A549 (cell line): Measurements from ENCODE around the gene C14orf119. TPM values are rescaled to one million over a fixed set of nuclear protein-coding genes. Genes with fewer than 3 reads are reported as not detected.

Source experiments
- ATAC-seq, 2 experiments: fragments of 200-7000 bp in 1 of 2; fragments of >200 bp in 1 of 2; cut with Nextera tagmentation in 1 of 2; cut with Tn5 transposase in 1 of 2; 3 replicates each; pipeline versions ENCODE4 v1.8.0 to v1.9.1; 2018 to 2020; ENCODE audit warnings: mild to moderate bottlenecking in 1 of 2, moderate library complexity in 1 of 2
- CTCF ChIA-PET: fragments of 300-600 bp; sonication (Branson Sonifier 250); formaldehyde crosslinking; extraction: SDS; loops from one replicate; lab custom pipeline; 2021; ENCODE audit warnings: antibody characterized with exemption, inconsistent platforms; lab: Yijun Ruan, JAX
- POLR2A ChIA-PET: fragments of 350-600 bp; formaldehyde crosslinking; extraction: SDS; loops from one replicate; lab custom pipeline; 2021; ENCODE audit warnings: antibody characterized with exemption, inconsistent platforms; lab: Yijun Ruan, JAX
- DNase-seq, 2 experiments: peaks; one replicate each; pipeline versions ENCODE4 v3.0.0 to v3.0.0-alpha.2; 2011 to 2016; ENCODE audit warnings: low read depth in 1 of 2, low spot score in 1 of 2
- FAIRE-seq: peaks from 2 replicates; lab custom pipeline; 2011; peaks lifted over from hg19 to GRCh38; lab: Jason Lieb, UNC
- H3K27ac ChIP-seq, 2 experiments: fragments of >200 bp; sonication (Bioruptor Twin); formaldehyde crosslinking; 3 replicates each; pipeline ENCODE4 v1.5.1; 2016 to 2017
- H3K4me1 ChIP-seq: fragments of >200 bp; sonication (Bioruptor Twin); formaldehyde crosslinking; 3 replicates; pipeline ENCODE4 v1.6.1; 2016
- H3K4me2 ChIP-seq: fragments of >200 bp; sonication (Bioruptor Twin); formaldehyde crosslinking; 3 replicates; pipeline ENCODE4 v1.6.1; 2016
- H3K4me3 ChIP-seq: fragments of >200 bp; sonication (Bioruptor Twin); formaldehyde crosslinking; 3 replicates; pipeline ENCODE4 v1.5.1; 2016
- H3K9me3 ChIP-seq: fragments of >200 bp; sonication (Bioruptor Twin); formaldehyde crosslinking; 3 replicates; pipeline ENCODE4 v1.6.1; 2016
- BCL3 ChIP-seq: fragments of >200 bp; sonication (Bioruptor Twin); formaldehyde crosslinking; IDR thresholded peaks from 3 replicates; pipeline ENCODE4 v1.6.1; 2016
- BHLHE40 ChIP-seq: IDR thresholded peaks from 2 replicates; pipeline ENCODE4 v1.6.1; 2012; ENCODE audit warnings: low read depth, low read length, inconsistent platforms
- CEBPB ChIP-seq, 2 experiments: fragments of >200 bp in 1 of 2; sonication (Bioruptor Twin) in 1 of 2; formaldehyde crosslinking in 1 of 2; IDR thresholded peaks; 2 replicates each; pipeline ENCODE4 v1.6.1; 2012 to 2016
- EP300 ChIP-seq, 2 experiments: fragments of >200 bp; sonication (Bioruptor Twin); formaldehyde crosslinking; IDR thresholded peaks; 2 replicates in 1 of 2; 3 replicates in 1 of 2; pipeline ENCODE4 v1.6.1; 2016 to 2017
- FOSB ChIP-seq: fragments of 250-450 bp; sonication (Bioruptor Pico); IDR thresholded peaks from 2 replicates; pipeline ENCODE4 v1.5.0; 2020; ENCODE audit warnings: mild to moderate bottlenecking, moderate library complexity
- GATA3 ChIP-seq: IDR thresholded peaks from 2 replicates; pipeline ENCODE4 v1.6.1; 2012; ENCODE audit warnings: borderline replicate concordance
- HEYL ChIP-seq: fragments of 250-450 bp; sonication (Bioruptor Pico); IDR thresholded peaks from 2 replicates; pipeline ENCODE4 v1.8.0; 2021; ENCODE audit warnings: mild to moderate bottlenecking, moderate library complexity
- HOXA7 ChIP-seq: fragments of 250-450 bp; sonication (Bioruptor Pico); IDR thresholded peaks from 2 replicates; pipeline ENCODE4 v1.5.0; 2020; ENCODE audit warnings: mild to moderate bottlenecking, moderate library complexity
- HOXB13 ChIP-seq: fragments of 250-450 bp; sonication (Bioruptor Pico); IDR thresholded peaks from 2 replicates; pipeline ENCODE4 v1.5.0; 2020; ENCODE audit warnings: low read depth, mild to moderate bottlenecking, moderate library complexity
- JUNB ChIP-seq: fragments of >200 bp; sonication (Bioruptor Twin); formaldehyde crosslinking; IDR thresholded peaks from 2 replicates; pipeline ENCODE4 v1.6.1; 2016
- MAZ ChIP-seq: fragments of 150-350 bp; IDR thresholded peaks from 2 replicates; pipeline ENCODE4 v1.6.1; 2014; ENCODE audit warnings: antibody characterized with exemption, low read depth, low read length, borderline replicate concordance
- NFE2L2 ChIP-seq: fragments of 150-350 bp; conservative IDR thresholded peaks from 2 replicates; pipeline ENCODE4 v1.6.1; 2014; ENCODE audit warnings: low read length
- PHF8 ChIP-seq: fragments of 200-600 bp; sonication (generic); IDR thresholded peaks from 2 replicates; pipeline ENCODE4 v1.6.1; 2016; ENCODE audit warnings: low read depth, mild to moderate bottlenecking, antibody characterized with exemption, moderate library complexity, borderline replicate concordance
- POLR2A ChIP-seq: IDR thresholded peaks from 2 replicates; pipeline ENCODE4 v1.6.1; 2012; ENCODE audit warnings: mild to moderate bottlenecking, low read length
- POLR2AphosphoS2 ChIP-seq: conservative IDR thresholded peaks from 2 replicates; pipeline ENCODE4 v1.6.1; 2012; ENCODE audit warnings: low read length, improper control_type of control experiment, inconsistent platforms
- RARB ChIP-seq: fragments of 250-450 bp; sonication (Bioruptor Pico); IDR thresholded peaks from 2 replicates; pipeline ENCODE4 v1.8.0; 2021; ENCODE audit warnings: mild to moderate bottlenecking, moderate library complexity
- RCOR1 ChIP-seq: fragments of 150-350 bp; IDR thresholded peaks from 2 replicates; pipeline ENCODE4 v1.6.1; 2014; ENCODE audit warnings: antibody characterized with exemption, low read length, low read depth
- REST ChIP-seq: fragments of 200-600 bp; sonication (generic); IDR thresholded peaks from 2 replicates; pipeline ENCODE4 v1.6.1; 2016; ENCODE audit warnings: antibody characterized with exemption, mild to moderate bottlenecking, moderate library complexity
- RNF2 ChIP-seq: fragments of 200-600 bp; sonication (generic); IDR thresholded peaks from 2 replicates; pipeline ENCODE4 v1.6.1; 2016; ENCODE audit warnings: low read depth, mild to moderate bottlenecking, antibody characterized with exemption, moderate library complexity, borderline replicate concordance
- USF2 ChIP-seq: fragments of 450-650 bp; IDR thresholded peaks from 2 replicates; pipeline ENCODE4 v1.6.1; 2014; ENCODE audit warnings: antibody characterized with exemption
- ZC3H11A ChIP-seq: fragments of 450-650 bp; IDR thresholded peaks from 2 replicates; pipeline ENCODE4 v1.6.1; 2014; ENCODE audit warnings: antibody characterized with exemption, mild to moderate bottlenecking
- ZFP36 ChIP-seq: fragments of 450-650 bp; IDR thresholded peaks from 2 replicates; pipeline ENCODE4 v1.6.1; 2014; ENCODE audit warnings: borderline replicate concordance; ENCODE audit not compliant: partially characterized antibody
- ZNF302 ChIP-seq: fragments of 250-450 bp; sonication (Bioruptor Pico); IDR thresholded peaks from 2 replicates; pipeline ENCODE4 v1.9.0; 2021; ENCODE audit warnings: inconsistent platforms, mild to moderate bottlenecking, moderate library complexity
- ZSCAN20 ChIP-seq: fragments of 250-450 bp; sonication (Bioruptor Pico); IDR thresholded peaks from 2 replicates; pipeline ENCODE4 v1.8.0; 2022; ENCODE audit warnings: mild to moderate bottlenecking, moderate library complexity
- WGBS: methylation state at CpG from one replicate; pipeline ENCODE4 v1.1.6; 2017; ENCODE audit errors: missing lambda C conversion rate; 5-methylcytosine and 5-hydroxymethylcytosine counted together
- polyA plus RNA-seq, 4 experiments: library from polyadenylated mRNA; depleted of rRNA in 3 of 4; stranded (reverse); fragments of >200 nt; fragmentation: RNase III in 1 of 4; extraction: RNeasy Plus Mini Kit Qiagen cat#74134 plus additional on column Dnase treatment in 1 of 4; gene quantifications; 2 replicates in 3 of 4; 3 replicates in 1 of 4; pipeline ENCODE4 v1.2.3, GENCODE V29; 2011 to 2017
- TF ChIP-seq, protein P1 (sequence below): fragments of 250-450 bp; sonication (Bioruptor Pico); IDR thresholded peaks from 2 replicates; pipeline ENCODE4 v1.5.0; 2020; ENCODE audit warnings: low read depth, mild to moderate bottlenecking, moderate library complexity

The C14orf119 gene
- polyA plus RNA-seq, 2 of the 4 experiments (the other 2 are of a cell fraction) = 82.5 to 102 TPM

DNA sequence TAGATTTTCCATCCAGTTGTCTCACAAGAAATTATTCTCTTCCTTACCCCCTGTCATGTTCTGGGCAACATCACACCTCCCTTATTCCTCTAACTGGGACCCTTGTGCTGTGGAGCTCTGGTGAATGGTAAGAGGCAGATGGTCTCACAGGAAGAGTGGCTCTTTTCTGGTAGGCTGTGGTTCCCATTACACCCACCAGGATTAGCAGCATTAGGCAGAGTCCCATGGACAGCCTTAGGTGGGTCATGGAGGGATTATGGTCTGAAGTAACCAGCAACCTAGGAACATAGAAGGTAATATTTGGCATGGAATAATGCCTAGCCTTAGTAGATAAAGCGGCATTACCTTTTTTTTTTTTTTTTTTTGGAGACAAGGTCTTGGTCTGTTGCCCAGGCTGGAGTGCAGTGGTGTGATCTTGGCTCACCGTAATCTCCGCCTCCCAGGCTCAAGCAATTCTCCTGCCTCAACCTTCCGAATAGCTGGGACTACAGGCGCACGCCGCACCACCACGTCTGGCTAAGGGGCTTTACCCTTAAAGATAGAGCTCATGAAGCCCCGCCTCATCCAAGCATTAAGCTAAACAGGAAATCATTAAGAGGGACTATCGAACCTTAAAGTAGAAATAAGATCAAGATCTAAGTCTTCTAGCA is 4.0 kb downstream of the C14orf119 start:
- POLR2A ChIA-PET = no interaction called here
- CTCF ChIA-PET = interaction anchor here (0.6 to 8.3 kb wide), 9 partner anchors 10 to 113 kb away, joined by 3 to 56 read pairs (median 4); no protein-coding TSS in a partner anchor
- WGBS = 94% methylated on average over 10 of the region's 10 CpGs
- H3K4me1 ChIP-seq = peaks cover 7% of the 10 kb centered on the region
- no peak overlapping the region for H3K4me2 ChIP-seq
- DNase-seq (no peak), ATAC-seq (no peak), FAIRE-seq (no peak)
- no peak overlapping the region for H3K4me3 ChIP-seq
- H3K27ac ChIP-seq = no peak overlapping the region
- TF ChIP-seq POLR2AphosphoS2 (no peak), PHF8 (no peak), BCL3 (no peak), GATA3 (no peak), BHLHE40 (no peak), REST (no peak), POLR2A (no peak), ZC3H11A (no peak), ZSCAN20 (no peak), RCOR1 (no peak), ZNF302 (CRISPR knock-in tag) (no peak), MAZ (no peak), CEBPB (IDR thresholded peaks at IDR 0.05) (no peak), USF2 (no peak), HOXA7 (no peak), HEYL (CRISPR knock-in tag) (no peak)
- no peaks in the 10 kb centered on the region for H3K9me3 ChIP-seq

DNA sequence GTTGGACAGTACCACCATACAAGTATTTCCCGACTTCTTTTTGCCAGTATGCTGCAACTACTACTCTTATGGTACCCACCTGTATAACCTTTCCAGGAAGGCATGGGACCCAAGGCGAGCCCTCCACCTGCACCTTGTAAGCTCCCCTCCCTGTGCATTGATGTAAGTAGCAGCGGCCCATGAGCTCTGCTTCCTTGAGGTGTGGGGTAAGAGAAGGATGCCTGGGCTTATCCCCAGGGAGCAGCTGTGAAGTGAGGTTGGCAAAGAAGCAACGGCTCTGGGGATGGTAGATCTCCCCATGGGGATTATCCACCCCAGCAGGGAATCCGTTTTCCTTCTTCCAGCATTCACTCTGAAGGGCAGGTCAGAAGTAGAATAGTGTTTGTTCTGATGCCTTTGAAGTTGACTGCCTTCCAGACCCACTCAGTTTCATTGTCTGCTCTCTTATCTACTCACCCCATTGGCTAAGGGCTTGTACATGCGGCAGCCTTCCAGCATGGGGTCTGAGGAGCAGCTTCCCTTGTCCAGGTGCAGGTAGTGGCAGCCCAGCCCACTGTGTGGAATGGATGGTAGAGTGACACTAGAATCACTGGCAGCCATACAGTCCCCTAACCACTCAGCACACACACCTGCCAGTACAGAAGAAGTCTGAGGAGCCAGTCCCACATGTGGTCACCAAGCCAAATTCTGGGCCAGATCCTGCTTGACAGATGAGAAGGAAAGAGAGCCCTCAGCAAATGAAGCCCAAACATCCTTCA is 6.1 kb downstream of the C14orf119 start:
- Histone ChIP-seq H3K4me2 (no peak overlapping the region), H3K4me1 (peaks cover 7% of the 10 kb centered on the region), H3K9me3 (no peaks in the 10 kb centered on the region), H3K27ac (no peak overlapping the region), H3K4me3 (no peak overlapping the region)
- ATAC-seq (no peak), DNase-seq (no peak), FAIRE-seq (no peak)
- ChIA-PET POLR2A (no interaction called here), CTCF (interaction anchor here (0.7 to 8.3 kb wide), 11 partner anchors 8 to 118 kb away, joined by 3 to 56 read pairs (median 8); no protein-coding TSS in a partner anchor)
- TF ChIP-seq JUNB (no peak), FOSB (CRISPR knock-in tag) (no peak), EP300 (IDR thresholded peaks at IDR 0.05) (no peak), RNF2 (no peak), GATA3 (no peak), RARB (CRISPR knock-in tag) (no peak), PHF8 (no peak), NFE2L2 (no peak), ZFP36 (no peak), HOXB13 (CRISPR knock-in tag) (no peak), HEYL (CRISPR knock-in tag) (no peak)
- TF ChIP-seq, protein P1, sequence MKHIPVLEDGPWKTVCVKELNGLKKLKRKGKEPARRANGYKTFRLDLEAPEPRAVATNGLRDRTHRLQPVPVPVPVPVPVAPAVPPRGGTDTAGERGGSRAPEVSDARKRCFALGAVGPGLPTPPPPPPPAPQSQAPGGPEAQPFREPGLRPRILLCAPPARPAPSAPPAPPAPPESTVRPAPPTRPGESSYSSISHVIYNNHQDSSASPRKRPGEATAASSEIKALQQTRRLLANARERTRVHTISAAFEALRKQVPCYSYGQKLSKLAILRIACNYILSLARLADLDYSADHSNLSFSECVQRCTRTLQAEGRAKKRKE = no peak
- 81% methylated on average over 6 of the region's 6 CpGs for WGBS
